HG03460 (cell line): ENCODE results near the gene CRYBG1.

Experiments
- ATAC-seq: cut with Tn5 transposase; IDR thresholded peaks from one replicate; pipeline ENCODE4 v1.9.1; 2021; ENCODE audit not compliant: unreplicated experiment

CRYBG1 gene

GRCh38 chr6:106458021-106458986 is 97.8 kb downstream of the CRYBG1 start:
- ATAC-seq, result no peak

DNA sequence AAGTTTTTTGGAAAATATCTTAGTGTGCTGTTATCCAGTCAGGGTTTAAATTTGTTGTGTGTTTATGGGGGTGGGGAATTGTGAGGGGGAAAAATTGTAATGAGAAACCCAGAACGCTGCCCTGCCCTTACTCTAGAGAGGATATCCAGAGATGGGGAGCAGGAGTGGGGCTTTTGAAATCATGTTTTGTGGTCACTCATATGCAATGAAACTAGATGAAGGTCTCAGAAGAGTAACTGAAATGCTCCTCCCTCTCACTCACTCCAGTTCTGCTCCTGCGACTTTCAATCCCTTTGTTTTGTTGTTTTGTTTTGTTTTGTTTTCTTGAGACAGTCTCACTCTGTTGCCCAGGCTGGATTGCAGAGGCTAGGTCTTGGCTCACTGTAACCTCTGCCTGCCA is 100.0 kb downstream of the CRYBG1 start:
- no peak for ATAC-seq

- ATAC-seq, result no peak
Measured at GRCh38 chr6:106461084-106461483, 100.6 kb downstream of the CRYBG1 start.

DNA sequence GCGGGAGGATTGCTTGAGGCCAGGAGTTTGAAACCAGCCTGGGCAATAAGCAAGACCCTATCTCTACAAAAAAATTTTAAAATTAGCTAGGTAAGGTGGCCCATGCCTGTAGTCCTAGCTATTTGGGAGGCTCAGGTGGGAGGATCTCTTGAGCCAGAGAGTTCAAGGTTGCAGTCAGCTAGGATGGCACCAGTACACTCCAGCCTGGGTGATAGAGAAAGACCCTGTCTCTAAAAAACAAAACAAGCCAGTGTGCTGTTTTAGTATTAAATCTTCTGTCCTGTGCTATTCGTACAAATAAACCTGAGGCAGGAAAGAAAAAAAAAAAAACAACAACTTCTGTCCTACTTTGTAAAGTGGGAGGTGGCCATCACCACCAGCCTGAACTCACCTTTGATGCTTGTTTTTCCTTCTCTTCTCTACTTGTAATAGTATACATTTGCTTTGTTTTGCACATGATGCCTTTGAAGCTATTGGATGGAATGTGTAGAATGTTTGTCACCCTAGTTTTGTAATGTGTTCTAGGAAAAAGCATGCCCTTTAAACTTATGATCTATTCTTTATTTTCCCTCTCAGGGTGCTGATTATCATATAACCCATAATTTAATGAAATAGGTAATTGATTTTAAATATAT is 102.5 kb downstream of the CRYBG1 start:
- no peak for ATAC-seq

DNA sequence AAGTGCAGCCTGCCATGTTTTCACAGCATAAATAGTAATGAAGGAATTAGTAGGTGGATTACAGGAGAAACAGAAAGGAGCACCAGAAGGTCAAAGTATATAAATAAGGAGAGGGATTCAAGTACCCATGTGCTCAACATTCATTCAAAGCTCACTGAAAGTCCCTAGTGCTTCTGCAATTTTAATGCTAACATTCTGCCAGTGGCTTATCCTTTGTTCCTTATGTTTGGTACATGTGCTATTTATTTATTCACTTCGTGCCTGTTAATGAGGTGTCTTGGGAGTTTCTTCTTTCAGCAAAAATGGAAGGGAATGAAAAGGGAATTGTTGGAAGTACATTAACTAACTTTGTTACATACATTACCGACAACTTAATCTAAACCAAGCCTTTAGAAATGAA is 105.7 kb downstream of the CRYBG1 start:
- ATAC-seq, result no peak

DNA sequence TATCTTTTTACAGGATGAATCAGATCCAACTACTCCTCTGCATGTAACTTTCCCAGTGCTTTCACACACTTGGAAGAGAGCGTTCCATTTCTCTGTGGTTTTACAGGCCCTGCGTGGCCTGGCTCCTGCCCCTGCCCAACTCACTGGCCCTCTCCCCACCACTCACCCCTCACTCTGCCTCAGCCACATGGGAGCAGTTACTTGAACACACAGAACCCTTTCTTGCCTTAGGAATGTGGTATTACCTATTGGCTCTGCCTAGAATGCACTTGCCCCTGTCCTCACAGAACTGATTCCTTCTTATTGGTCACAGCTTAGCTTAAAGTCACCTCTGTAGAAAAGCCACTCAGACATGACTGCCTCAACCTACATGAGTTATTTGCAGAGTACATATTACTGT is 108.4 kb downstream of the CRYBG1 start:
- ATAC-seq, result no peak

- no peak for ATAC-seq
Measured at GRCh38 chr6:106469882-106470281, 109.4 kb downstream of the CRYBG1 start.

GRCh38 chr6:106470316-106470715 is 109.8 kb downstream of the CRYBG1 start:
- no peak for ATAC-seq

- no peak for ATAC-seq
Measured at GRCh38 chr6:106470811-106471210, 110.3 kb downstream of the CRYBG1 start.

DNA sequence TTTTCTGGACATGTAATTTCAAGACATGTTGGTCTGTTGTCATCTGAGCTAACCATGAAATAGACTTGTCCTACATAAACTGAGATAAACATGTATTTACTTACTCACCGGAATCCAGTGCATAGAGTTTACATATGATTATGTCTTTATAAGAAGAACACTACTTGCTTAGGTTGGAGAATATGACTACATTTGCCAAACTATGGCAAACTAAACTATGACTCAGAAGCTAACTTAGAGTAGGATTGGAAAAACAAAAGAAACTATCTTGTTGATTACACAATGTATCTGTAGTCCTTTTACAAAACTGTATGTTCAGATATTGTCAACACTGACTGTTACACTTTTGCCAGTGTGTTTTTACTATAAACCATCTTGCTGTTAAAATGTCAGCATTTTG is 113.3 kb downstream of the CRYBG1 start:
- ATAC-seq, result no peak

DNA sequence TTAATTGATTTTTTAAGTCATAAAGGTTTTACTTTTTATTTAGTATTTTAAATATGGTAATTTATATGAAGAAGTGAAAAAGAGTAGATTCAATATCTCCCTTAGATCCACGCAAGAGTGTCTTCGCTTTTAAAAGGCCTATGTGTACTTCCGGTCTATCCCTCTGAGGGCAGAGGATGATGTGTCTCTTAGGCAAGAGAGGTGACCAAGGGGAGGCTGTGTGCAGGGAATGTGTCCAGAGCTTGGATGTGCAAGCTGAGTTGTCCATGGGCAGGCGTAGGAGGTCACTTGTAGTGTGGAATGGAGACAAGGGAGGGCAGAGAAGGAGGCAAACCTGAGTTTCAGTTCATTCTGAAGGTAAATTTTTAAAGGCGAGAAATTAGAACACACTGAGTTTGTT is 113.9 kb downstream of the CRYBG1 start:
- no peak for ATAC-seq

GRCh38 chr6:106475284-106475683 is 114.8 kb downstream of the CRYBG1 start:
- no peak for ATAC-seq

DNA sequence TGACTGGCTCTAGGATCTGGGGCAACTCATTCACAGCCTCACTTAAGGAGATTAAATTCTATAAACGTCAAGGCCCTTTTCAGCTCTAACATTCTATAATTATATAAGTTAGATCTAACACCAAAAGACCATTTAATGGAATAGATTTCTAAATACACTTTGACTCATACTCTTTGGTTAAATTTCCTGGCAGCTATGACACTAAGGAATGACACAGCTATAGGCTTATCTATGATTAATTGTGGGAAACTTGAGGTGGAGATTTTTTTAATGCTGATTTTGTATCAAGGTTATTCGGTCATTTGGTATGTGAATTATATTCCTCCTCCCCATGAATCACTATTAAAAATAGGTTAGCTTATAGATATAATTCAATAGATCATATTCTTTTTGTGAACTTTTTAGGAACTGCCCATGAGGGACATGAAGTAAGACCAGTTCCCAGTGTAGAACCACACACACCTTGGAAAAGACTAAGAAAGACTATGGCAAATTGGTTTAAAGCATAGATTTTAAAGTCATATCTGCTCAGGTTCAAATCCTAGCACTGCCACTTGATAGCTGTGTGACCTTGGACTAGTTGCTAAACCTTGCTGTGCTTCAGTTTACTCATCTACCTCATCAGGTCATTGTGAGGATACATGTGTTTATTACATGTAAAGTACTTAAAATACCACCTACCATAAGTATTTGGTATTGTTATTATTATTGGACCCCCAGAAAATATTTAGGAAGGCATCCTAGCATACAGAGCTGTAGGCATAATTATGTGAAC is 116.0 kb downstream of the CRYBG1 start:
- ATAC-seq, result no peak

DNA sequence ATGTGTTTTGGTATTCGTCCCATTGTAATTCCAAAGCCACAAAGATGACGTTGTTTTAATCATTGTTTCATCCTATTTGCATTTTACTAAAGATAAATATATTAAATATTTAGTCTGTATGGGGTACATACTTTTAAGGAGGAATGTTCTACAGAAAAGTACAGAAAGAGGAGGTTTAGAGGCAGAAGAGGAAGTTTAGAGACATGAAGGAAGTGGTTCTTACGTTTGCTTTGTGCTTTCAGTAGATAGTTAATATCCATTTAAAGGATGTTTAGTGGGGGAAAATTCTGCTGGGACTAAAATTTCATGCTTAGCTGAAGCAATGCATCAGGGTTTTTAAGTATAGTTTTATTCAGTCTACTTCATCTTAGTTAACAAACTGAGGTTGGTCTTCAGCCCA is 116.6 kb downstream of the CRYBG1 start:
- ATAC-seq, result no peak

- ATAC-seq, result no peak
Measured at GRCh38 chr6:106477790-106478189, 117.3 kb downstream of the CRYBG1 start.

- ATAC-seq, result no peak
Measured at GRCh38 chr6:106486236-106486635, 125.7 kb downstream of the CRYBG1 start.

DNA sequence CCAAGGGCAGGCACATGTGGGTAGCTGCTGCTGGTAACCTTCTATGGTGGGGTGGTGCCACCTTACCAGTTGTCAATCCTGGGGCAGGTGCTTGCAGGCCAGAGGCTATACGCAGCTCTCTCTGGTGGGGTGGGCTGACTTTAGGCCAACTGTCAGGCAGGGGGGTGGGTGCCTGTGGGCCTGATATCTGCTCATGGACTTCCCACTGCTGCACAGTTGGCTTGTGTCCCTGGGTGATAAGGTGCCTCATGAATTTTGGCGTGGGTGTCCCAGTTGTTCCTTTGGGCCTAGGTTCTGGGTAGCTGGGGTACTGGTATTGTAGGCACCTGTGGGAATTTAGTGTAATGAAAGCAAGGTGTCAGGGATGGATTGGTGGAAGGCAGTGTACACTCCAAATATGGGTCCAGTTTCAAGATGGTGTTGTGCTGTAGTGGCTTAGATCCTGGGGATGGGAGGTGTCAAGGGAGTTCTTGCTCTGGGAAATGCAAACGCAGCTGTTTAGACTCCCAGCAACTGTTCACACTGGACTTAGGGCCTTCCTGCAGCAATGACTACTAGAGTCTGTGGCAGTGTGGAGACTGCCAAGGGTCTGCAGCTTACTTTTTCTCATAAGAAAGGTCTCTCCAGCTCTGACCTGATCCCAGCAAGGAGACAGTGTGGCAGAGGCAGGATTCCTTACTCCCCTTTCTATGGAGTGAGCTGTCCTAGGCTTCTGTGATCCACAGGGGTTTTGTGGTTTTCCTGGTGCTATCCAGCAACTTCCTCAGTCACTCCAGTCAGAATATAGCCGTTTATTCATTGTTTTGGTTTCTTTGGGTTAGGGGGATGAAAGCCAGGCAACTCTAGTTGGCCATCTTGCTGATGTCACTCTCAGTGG is 128.2 kb downstream of the CRYBG1 start:
- no peak for ATAC-seq

GRCh38 chr6:106490030-106490429 is 129.5 kb downstream of the CRYBG1 start:
- ATAC-seq, result no peak

DNA sequence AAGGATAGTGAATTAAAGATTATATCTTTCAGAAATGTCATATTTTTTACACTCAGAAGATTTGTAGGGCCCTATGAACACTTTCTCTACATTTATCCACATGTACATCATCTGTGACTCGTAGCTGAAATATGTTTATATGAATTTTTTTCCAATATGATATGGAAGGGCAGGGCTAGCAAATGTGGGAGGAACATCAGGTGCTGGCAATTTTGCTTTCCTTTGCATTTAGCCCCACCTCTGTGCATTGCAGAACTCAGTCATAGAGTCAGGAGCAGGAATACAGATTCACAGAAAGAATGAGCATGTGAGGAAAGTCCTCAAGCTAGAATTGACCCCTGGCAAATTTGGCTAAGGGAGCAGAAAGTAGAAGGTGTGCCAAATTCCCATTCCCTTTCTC is 129.9 kb downstream of the CRYBG1 start:
- no peak for ATAC-seq

DNA sequence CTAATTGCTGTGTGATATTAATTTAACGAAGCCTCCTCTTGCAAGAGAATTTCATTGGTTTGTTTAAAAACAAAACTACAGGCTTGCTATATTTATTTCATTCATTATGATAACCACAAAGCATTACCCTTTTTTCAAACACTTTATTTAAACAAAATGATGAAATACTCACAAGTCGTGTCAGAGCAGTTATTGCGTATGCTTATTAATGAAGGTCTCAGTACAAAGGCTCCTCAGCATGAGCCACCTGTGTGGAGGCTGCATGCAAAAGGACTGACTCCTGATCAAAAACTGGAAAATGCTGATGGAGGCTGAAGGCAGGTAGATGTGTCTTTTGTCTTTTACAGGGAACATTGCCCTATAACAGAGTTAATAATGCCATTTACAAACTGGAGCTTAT is 130.5 kb downstream of the CRYBG1 start:
- no peak for ATAC-seq

DNA sequence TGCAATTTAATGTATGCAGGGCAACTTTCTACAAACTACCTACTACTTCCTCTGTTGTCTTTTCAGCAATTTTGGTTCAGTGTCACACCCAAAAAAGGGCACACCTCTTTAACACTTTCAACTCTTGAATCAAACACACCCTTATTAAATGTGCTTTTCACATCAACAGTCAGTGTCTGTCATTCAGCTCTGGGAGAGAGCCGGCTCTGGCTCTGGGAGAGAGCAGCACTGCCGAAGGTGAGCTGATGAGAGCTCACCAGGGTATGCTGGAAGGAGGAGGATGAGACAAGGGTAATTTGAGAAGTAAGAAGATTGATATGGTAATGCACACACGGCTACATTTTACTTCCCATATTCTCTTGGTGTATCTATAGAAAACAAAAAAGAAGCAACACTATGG is 134.5 kb downstream of the CRYBG1 start:
- no peak for ATAC-seq
